ENCODE results near the gene SLC13A3.

SLC13A3 gene

DNA sequence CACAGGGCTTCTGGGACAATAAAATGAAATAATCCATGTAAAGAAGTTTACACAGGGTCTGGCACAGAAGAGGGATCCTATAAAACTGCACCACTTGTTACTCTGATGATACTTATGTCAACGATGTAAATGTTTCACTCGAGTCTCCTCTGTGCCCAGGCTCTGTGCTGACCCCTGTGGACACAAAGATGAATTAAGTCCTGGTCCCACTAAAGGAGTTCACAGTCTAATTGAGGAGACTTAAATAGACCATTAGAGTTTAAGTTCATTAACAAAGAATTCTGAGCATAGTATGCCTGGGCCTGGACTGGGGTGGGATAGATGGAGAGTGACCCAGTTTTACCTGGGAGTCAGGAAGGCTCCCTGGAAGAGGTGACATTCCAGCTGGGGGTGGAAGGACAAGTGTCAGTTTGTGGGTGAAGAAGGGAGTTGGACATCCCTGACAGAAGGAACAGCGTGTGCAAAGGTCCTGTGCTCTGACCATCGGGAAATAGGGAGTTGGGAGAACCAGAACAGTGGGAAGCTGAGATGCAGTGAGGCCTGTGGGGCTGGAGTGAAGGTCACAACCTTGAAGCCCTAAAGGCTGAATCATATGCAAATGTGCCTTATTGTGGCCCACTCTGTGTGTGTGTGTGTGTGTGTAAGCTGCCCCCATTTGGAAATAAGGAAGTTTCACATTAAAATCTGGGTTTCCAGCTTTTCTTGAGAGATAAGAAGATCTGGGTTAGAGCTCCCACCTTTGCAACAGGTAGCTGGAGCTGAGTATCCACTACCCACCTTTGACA is 101.9 kb downstream of the SLC13A3 start:
- H3K4me3 ChIP-seq (ENCODE audit: low read depth, low read length) = no peak overlapping the region
- TF ChIP-seq POLR2A (IDR thresholded peaks at IDR 0.05; ENCODE audit: extremely low read depth, insufficient read length) = no peak
- TF ChIP-seq, protein P1, sequence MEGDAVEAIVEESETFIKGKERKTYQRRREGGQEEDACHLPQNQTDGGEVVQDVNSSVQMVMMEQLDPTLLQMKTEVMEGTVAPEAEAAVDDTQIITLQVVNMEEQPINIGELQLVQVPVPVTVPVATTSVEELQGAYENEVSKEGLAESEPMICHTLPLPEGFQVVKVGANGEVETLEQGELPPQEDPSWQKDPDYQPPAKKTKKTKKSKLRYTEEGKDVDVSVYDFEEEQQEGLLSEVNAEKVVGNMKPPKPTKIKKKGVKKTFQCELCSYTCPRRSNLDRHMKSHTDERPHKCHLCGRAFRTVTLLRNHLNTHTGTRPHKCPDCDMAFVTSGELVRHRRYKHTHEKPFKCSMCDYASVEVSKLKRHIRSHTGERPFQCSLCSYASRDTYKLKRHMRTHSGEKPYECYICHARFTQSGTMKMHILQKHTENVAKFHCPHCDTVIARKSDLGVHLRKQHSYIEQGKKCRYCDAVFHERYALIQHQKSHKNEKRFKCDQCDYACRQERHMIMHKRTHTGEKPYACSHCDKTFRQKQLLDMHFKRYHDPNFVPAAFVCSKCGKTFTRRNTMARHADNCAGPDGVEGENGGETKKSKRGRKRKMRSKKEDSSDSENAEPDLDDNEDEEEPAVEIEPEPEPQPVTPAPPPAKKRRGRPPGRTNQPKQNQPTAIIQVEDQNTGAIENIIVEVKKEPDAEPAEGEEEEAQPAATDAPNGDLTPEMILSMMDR (IDR thresholded peaks at IDR 0.05; ENCODE audit: low read depth, low read length) = peak; percentile 22
- peak; percentile 60 for DNase-seq (ENCODE audit: low read depth)

DNA sequence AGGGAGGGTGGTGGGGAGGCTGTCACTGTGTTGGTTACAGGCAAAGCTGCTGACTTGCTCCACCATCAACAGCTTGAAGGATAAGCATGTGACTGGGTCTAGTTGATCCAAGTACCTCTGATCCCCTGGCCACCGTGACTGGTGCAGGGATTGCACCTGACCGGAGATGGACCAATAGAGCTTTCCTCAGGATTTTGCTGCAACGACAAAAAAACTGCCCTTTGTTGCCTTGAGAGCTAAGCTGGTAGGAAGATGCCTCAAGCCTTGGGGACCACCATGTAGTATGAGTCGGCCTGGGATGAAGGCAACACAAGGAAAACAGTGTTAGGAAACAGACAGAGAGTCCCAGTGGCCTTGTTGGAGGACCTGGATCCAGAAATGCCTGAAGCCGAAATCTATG is 102.6 kb downstream of the SLC13A3 start:
- no peak for DNase-seq (ENCODE audit: low read depth)
- no peak overlapping the region for H3K4me3 ChIP-seq (ENCODE audit: low read depth, low read length)
- no peak for TF ChIP-seq POLR2A (IDR thresholded peaks at IDR 0.05; ENCODE audit: extremely low read depth, insufficient read length)
- TF ChIP-seq, protein P1 (IDR thresholded peaks at IDR 0.05; ENCODE audit: low read depth, low read length) = no peak
- TF ChIP-seq MYC (IDR thresholded peaks at IDR 0.05; ENCODE audit: low read depth, low read length) = no peak
- TF ChIP-seq, protein P2, sequence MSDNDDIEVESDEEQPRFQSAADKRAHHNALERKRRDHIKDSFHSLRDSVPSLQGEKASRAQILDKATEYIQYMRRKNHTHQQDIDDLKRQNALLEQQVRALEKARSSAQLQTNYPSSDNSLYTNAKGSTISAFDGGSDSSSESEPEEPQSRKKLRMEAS (IDR thresholded peaks at IDR 0.05; ENCODE audit: low read depth, low read length) = no peak

DNA sequence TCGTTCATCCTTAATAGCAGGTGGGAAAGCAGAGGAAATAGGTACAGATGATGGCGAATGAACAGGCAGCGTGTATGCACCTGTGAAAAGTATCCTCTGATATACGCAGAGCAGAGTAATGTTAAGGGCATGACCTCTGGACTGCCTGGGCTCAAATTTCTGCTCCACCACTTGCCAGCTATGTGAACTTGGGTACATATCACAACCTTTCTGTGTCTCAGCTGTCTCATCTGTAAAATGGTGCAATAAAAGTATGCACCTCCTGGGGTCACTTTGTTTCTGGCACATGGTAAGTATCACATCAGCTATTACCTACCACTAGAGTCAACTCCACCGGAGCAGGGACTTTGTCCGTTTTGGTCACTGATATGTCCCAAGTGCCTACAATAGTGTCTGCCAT is 103.3 kb downstream of the SLC13A3 start:
- no peak overlapping the region for H3K4me3 ChIP-seq (ENCODE audit: low read depth, low read length)
- TF ChIP-seq, protein P1 (IDR thresholded peaks at IDR 0.05; ENCODE audit: low read depth, low read length) = no peak
- no peak for TF ChIP-seq MYC (IDR thresholded peaks at IDR 0.05; ENCODE audit: low read depth, low read length)
- no peak for TF ChIP-seq POLR2A (IDR thresholded peaks at IDR 0.05; ENCODE audit: extremely low read depth, insufficient read length)
- TF ChIP-seq, protein P2 (IDR thresholded peaks at IDR 0.05; ENCODE audit: low read depth, low read length) = no peak

DNA sequence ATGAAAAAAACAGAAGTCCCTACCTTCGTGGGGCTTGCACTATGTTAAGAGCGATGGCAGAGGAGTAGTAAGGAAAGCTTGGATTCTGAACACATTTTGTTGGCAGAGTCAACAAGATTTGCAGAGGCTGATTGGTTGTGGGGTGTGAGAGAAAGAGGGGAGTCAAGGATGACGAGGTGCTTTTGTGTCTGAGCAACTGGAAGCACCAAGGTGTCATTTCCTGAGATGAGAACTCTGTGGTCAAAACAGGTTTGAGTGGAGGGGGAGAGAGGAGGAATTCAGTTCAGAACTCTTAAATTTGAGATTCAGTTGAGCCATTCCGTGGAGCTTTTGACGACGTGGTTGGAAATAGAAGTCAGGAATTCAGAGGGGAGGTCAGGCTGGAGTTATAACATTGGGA is 104.3 kb downstream of the SLC13A3 start:
- no peak for TF ChIP-seq MYC (IDR thresholded peaks at IDR 0.05; ENCODE audit: low read depth, low read length)
- TF ChIP-seq, protein P2 (IDR thresholded peaks at IDR 0.05; ENCODE audit: low read depth, low read length) = no peak
- TF ChIP-seq, protein P1 (IDR thresholded peaks at IDR 0.05; ENCODE audit: low read depth, low read length) = no peak
- TF ChIP-seq POLR2A (IDR thresholded peaks at IDR 0.05; ENCODE audit: extremely low read depth, insufficient read length) = no peak
- no peak for DNase-seq (ENCODE audit: low read depth)
- no peak overlapping the region for H3K4me3 ChIP-seq (ENCODE audit: low read depth, low read length)

More for the DNA sequence above, 103.3 kb downstream of the SLC13A3 start:
- DNase-seq (ENCODE audit: low read depth) = no peak

DNA sequence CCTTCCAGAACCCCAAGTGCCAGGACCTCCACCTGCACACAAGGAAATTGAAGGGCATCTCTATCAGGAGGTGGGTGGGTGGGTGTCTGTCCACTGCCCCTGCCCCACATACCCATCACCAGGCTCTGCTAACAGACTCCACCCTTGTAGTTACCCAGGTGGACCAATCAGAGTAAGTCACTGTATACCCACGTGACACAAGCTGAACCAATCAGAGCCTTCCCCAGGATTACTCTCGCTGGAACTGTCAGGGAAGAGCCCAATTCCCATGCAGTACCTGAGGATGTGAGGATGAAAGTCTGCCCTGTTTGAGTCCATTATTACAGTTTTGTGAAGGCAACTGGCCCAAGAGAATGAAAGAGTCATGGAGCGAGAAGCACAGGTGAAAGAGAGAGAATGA is 105.0 kb downstream of the SLC13A3 start:
- TF ChIP-seq, protein P2 (IDR thresholded peaks at IDR 0.05; ENCODE audit: low read depth, low read length) = no peak
- TF ChIP-seq, protein P1 (IDR thresholded peaks at IDR 0.05; ENCODE audit: low read depth, low read length) = no peak
- TF ChIP-seq POLR2A (IDR thresholded peaks at IDR 0.05; ENCODE audit: extremely low read depth, insufficient read length) (no peak), MYC (IDR thresholded peaks at IDR 0.05; ENCODE audit: low read depth, low read length) (no peak)
- H3K4me3 ChIP-seq (ENCODE audit: low read depth, low read length) = no peak overlapping the region
- DNase-seq (ENCODE audit: low read depth) = no peak

Measured in NB4 (cell line).